WTC11 (cell line): ENCODE results near the gene FCHSD2.

Experiments used
- AFF4 ChIP-seq: sonication (generic); formaldehyde crosslinking; IDR thresholded peaks from 2 replicates; pipeline ENCODE4 v1.8.1; 2023; ENCODE audit warnings: mild to moderate bottlenecking, missing genetic modification reagents, borderline replicate concordance
- CTCF ChIP-seq: fragments of 200-600 bp; IDR thresholded peaks from 2 replicates; pipeline ENCODE4 v1.8.0; 2022; ENCODE audit warnings: antibody characterized with exemption
- E2F4 ChIP-seq: sonication (generic); formaldehyde crosslinking; IDR thresholded peaks from 2 replicates; pipeline ENCODE4 v1.8.1; 2022; ENCODE audit warnings: low read depth, mild to moderate bottlenecking, moderate library complexity, missing genetic modification reagents, borderline replicate concordance
- ESRRA ChIP-seq: sonication (generic); formaldehyde crosslinking; IDR thresholded peaks from 2 replicates; pipeline ENCODE4 v1.8.1; 2022; ENCODE audit warnings: mild to moderate bottlenecking, missing genetic modification reagents, borderline replicate concordance
- IRF2 ChIP-seq: sonication (generic); formaldehyde crosslinking; IDR thresholded peaks from 2 replicates; pipeline ENCODE4 v1.8.0; 2022; ENCODE audit warnings: low read depth, missing genetic modification reagents, borderline replicate concordance
- NR3C1 ChIP-seq: sonication (generic); formaldehyde crosslinking; conservative IDR thresholded peaks from 2 replicates; pipeline ENCODE4 v1.8.1; 2023; ENCODE audit warnings: low read depth, mild to moderate bottlenecking, missing genetic modification reagents
- SP1 ChIP-seq: sonication (generic); formaldehyde crosslinking; conservative IDR thresholded peaks from 2 replicates; pipeline ENCODE4 v1.8.1; 2022; ENCODE audit warnings: missing genetic modification reagents
- STAT6 ChIP-seq: sonication (generic); formaldehyde crosslinking; conservative IDR thresholded peaks from 2 replicates; pipeline ENCODE4 v1.8.1; 2023; ENCODE audit warnings: mild to moderate bottlenecking, low read depth, missing genetic modification reagents, moderate library complexity
- TEAD4 ChIP-seq: sonication (generic); formaldehyde crosslinking; IDR thresholded peaks from 2 replicates; pipeline ENCODE4 v1.8.0; 2022; ENCODE audit warnings: mild to moderate bottlenecking, missing genetic modification reagents
- USF1 ChIP-seq: sonication (generic); formaldehyde crosslinking; IDR thresholded peaks from 2 replicates; pipeline ENCODE4 v1.8.0; 2022; ENCODE audit warnings: mild to moderate bottlenecking, missing genetic modification reagents
- ZNF138 ChIP-seq: sonication (generic); formaldehyde crosslinking; conservative IDR thresholded peaks from 2 replicates; pipeline ENCODE4 v1.8.1; 2022; ENCODE audit warnings: mild to moderate bottlenecking, moderate library complexity, missing genetic modification reagents
- ZNF512 ChIP-seq: sonication (generic); formaldehyde crosslinking; IDR thresholded peaks from 2 replicates; pipeline ENCODE4 v1.8.1; 2022; ENCODE audit warnings: missing genetic modification reagents, borderline replicate concordance

GRCh38 chr11:72805216-72805615 is 336.9 kb downstream of the FCHSD2 start:
- TF ChIP-seq ZNF138: no peak
- no peak for TF ChIP-seq CTCF
- TF ChIP-seq ZNF512: no peak
- no peak for TF ChIP-seq E2F4 (CRISPR knock-in tag)
- no peak for TF ChIP-seq USF1 (CRISPR knock-in tag)
- no peak for TF ChIP-seq TEAD4 (CRISPR knock-in tag)
- TF ChIP-seq STAT6 (CRISPR knock-in tag): no peak
- TF ChIP-seq IRF2: no peak
- TF ChIP-seq AFF4 (CRISPR knock-in tag): no peak
- no peak for TF ChIP-seq ESRRA (CRISPR knock-in tag)
- TF ChIP-seq SP1 (CRISPR knock-in tag): no peak
- no peak for TF ChIP-seq NR3C1
